GM18867 (cell line): ENCODE data around the gene WDR18.

ENCODE experiments used
- ATAC-seq: cut with Tn5 transposase; IDR thresholded peaks from one replicate; pipeline ENCODE4 v1.9.1; 2021; ENCODE audit warnings: mild to moderate bottlenecking, moderate library complexity; ENCODE audit not compliant: unreplicated experiment

Gene WDR18

DNA sequence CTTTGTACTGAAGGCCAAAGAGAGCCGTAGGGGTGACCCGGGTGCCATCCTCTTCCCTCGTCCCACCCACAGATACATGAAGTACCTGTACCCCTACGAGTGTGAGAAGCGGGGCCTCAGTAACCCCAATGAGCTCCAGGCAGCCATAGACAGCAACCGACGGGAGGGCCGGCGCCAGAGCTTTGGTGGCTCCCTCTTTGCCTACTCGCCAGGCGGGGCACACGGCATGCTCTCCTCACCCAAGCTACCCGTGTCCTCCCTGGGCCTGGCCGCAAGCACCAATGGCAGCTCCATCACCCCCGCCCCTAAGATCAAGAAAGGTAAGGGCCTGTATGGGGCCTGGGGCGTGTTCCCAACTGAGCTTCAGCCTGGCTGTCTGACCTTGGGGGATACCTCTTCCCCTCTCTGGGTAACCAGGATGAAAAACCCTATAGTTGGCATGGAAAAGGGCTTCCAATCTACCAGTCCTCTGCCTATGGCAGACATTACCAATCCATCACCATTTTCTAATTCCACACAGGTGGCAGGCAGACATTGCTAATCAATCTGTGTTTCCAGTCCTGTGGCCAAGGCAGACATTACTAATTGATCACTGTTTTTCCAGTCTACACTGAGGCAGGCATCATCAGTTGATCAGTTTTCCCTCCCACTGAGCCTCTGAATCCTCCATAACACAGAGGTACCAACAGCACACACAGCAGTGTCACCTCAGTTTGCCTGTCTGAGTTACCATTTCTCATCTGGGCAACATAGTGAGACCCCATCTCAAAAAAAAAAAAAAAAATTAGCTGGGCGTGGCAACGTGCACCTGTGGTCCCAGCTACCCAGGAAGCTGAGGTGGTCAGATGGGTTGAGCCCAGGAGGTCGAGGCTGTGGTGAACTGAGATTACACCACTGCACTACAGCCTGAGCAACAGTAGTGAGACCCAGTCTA, 19.1 kb upstream of the WDR18 start:
- no peak for ATAC-seq

DNA sequence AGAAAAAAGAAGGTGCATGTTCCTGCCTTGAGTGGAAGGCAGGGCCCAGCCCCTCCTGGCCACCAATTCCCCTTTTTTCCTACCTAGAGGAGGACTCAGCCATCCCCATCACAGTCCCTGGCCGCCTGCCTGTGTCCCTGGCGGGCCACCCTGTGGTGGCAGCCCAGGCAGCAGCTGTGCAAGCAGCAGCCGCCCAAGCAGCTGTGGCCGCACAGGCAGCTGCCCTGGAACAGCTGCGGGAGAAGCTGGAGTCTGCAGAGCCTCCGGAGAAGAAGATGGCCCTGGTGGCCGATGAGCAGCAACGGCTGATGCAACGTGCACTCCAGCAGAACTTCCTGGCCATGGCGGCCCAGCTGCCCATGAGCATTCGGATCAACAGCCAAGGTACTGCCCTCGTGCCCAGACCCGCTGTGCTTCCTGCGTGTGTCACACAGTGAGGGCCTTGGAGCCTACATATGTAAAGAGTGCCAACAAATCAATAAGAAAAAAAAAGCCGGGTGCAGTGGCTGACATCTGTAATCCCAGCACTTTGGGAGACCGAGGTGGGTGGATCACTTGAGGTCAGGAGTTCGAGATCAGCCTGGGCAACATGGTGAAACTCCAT, 17.6 kb upstream of the WDR18 start:
- ATAC-seq: no peak

DNA sequence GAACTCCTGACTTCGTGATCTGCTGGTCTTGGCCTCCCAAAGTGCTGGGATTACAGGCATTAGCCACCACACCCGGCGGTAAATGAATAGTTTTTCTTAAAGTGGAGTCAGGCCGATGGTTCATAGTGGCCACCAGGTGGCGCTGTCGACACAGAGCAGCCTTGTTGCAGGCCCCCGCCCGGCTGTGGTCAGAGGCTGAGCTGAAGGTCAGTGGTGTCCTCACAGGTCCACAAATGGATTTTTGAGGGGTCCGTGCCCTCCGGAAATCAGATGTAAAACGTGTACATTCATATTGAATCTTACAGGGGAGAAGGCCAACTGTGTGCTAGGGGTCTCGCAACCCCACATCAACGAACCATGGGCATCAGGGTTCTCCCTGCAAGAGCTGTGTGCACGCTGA, 13.4 kb upstream of the WDR18 start:
- no peak for ATAC-seq

DNA sequence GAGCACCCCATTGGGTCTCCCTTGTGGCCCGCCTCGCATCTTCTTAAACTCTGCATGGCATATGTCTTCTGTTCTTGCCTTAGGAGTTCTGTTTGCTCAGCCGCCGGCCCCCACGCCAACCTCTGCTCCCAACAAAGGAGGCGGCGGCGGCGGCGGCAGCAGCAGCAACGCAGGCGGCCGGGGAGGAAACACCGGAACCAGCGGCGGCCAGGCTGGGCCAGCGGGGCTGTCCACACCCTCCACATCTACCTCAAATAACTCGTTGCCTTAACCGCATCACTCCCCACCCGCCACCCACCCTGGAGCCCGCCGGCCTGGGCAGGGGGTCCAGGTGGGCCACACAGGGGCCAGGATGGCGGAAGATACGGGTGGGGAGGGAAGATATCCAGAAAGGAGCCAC, 12.3 kb upstream of the WDR18 start:
- no peak for ATAC-seq

DNA sequence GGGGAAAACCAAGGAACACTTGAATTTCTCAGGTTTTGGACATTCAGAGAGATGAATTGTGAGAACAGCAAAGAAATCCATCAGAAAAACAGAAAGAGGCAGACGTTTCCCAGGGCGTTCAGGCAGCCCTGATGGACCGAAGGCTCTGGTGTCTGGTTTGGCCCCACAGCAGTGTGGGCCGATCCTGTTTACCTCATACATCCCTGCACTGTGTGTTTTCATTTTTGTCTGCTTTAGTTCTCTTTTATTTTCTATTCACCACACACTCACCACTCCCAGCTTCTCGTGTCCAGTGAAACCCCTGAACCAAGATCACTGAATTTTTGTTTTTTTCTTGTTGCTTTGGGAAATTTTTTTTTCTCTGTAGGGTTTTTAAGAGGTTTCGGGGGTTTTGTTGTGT, 11.9 kb upstream of the WDR18 start:
- ATAC-seq: no peak

DNA sequence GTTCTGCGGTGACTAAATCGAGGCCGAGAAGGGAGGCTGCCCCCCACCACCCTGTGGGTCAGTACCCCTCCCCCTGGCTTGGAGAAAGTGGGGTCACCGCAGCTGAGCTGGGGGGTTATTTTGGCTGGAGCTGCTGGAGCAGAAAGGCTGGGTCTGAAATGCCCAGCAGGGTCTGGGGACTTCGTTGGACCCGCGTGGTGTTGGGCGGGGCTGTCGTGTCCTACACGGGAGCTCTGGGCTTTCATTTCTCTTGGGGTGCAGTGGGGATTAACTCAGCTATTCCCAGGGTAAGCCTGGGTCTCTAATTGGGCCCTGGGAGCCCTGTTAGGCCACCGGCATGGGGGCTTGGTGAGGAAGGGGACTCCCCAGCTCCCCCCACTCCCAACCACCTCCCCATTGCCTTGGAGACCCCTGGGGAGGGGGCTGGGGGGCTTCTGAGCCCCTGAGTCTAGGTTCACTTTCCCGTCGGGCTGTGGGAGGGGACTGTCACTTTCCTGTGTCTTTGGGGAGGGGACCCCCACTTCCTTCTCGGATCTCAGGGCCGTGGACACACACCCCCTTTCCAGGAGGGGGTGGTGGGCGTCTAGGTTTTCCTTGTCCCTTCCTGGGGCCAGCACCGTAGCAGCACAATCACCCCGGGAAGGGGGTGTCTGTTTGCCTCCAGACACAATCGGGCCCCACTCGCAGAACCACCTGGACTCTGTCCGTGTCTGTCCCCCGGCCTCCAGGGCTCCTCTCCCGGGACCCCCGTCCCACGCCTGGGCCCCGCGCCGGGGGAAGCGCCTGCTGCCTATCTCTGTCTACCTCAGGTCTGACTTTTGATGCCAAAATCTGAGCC, 10.2 kb upstream of the WDR18 start:
- no peak for ATAC-seq

DNA sequence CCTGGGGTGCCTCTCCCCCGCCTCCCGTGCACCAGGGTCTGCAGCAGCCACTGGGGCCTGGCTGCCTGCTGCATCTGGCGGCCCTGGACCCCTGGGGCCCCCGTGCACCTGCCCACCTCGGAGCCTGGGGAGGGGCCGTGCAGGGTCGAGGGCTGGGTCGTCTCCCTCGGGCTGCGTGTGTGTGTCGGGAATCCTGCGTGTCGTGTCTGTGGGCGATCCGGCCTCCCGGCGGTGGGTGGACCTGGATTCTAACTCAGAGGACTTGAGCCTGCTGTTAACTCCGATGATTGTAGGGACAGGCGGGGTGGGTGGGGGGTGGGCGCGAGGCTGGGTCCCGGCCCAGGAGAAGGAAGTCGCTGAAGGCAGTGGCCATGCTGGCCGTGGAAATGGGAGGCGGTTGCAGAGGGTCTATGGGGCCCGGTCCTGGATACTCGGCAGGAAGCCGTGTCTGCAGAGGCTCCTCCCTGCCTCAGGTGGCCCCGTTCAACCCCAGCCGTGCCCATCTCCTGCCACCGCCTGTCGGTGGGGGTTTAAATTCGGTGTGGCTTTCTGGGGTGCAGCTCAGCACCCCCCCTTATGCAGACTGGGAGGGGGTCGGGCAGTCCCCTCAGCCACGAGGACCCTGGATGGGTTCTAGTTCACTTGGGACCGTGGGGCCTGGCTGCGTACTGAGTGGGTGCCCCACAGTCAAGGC, 9.4 kb upstream of the WDR18 start:
- no peak for ATAC-seq

DNA sequence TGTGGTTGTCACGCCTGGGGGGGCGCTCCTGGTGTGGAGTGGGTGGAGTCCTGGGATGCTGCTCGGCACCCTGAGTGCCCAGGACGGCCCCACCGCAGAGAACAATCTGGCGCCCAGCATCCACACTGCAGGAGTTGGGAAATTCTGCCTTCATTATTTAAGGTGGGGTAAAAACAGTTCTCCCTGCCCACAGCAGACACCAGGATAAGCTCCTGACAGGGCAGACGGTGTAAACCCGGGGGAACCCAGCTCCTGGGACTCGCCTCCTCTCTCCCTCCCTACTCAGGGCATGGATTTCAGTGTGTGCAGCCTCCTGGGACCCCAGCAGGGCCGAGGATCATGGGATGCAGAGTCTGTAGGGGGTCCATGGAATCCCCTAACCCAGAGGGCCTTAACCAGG, 7.7 kb upstream of the WDR18 start:
- no peak for ATAC-seq

DNA sequence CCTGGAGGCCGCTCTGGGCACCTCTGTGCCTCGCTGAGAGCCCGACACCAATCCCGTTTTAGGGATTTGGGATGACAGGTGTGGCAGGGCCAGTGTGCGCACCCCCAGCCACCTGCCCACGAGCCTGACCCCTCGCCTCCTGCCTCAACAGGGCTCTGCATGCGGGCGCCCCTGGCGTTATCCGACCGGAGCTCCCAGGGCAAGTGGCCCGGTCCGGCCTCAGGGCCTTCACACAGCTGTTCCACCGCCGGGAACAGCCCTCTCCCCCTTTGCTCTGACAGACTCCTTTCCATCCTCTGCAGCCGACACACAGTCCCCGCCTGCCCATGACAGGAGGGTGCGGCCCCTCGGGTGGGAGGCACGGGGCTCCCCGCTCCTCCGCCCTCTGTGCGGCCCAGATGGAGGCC, 7.1 kb upstream of the WDR18 start:
- ATAC-seq: no peak

DNA sequence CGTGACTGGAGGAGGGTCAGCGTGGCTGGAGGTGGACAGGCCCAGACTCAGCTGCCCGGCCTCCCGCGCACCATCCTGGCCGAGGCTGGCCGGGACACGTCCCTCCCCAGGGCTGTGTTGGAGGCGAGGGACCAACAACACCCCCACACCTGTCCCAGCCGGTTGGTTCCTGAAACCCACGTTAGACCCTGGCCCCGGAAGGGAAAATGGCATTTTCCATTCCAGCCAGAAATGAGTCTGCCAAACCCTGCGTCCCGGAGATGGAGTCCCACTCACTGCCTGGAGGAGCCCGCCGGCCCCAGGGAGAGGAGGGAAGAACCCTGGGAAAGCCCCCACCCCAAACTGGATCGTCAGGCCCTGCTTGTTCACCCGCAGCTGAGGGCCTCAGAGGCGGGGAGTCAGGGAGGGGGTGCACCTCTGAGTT, 4.8 kb upstream of the WDR18 start:
- ATAC-seq: no peak

DNA sequence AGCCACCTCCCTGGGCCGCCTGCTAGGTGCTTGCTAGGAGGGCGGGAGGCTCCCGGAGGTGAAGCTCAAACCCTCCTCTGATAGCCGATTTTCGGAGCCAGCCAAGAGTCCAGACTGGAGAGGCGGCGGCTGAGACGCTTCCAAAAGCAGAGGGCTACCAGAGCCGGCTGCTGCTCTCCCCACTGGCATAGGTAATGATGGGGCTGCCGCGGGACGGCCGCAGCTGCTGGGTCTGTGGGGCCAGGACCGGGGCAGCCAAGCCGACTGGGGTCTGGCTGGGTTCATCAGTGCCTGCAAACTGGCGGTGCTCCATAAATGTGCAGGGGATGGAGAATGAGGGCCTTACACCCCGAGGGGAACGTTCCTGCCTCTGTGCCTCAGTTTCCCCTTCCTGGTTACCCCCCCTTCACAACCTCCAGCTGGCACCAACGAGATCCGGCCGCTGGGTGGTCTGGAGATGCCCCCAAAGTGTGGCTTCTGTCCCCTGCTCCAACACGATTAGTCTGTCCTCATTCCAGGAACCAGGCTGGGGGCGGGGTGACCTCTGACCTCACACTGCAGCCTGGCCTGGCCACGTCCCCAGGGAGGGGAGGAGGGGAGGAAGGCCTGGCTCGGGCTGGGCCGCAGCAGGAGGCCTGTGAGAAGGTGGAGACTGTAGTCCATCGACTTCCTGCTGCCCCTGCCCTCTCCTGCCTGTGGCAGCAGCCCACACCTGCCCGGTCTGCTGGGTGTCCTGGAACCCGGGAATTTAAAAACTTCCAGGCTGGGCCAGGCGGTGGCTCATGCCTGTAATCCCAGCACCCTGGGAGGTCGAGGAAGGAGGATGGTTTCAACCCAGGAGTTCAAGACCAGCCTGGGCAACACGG, 3.8 kb upstream of the WDR18 start:
- no peak for ATAC-seq

DNA sequence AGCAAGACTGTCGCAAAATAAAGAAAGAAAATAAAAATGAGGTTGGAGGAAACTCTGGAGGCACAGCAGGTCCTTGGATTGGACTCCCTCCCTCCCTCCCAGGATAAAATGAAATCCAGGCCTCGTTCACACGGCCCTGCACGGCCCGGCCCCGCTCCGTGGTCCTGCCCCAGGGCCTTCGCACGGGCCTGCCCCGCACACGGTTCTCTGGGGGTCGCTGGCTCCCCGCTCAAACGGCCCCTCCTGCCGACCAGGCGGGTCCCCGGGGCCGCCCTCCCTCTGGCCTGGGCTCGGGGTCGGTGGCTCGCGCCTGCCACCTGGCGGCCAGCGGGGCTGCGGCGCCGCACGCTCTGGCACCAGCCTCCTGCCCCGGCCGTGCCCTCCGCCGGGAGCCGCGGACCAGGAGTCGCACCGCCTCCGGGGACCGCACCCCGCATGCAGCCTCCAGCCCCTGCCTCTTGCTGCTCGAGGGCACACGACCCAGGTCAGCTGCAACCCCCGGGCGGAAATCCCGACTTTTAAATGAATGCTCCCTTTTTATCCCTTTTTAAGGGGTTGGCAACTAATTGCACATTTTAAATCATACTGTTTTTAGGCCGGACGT, 1.5 kb upstream of the WDR18 start:
- ATAC-seq: no peak

DNA sequence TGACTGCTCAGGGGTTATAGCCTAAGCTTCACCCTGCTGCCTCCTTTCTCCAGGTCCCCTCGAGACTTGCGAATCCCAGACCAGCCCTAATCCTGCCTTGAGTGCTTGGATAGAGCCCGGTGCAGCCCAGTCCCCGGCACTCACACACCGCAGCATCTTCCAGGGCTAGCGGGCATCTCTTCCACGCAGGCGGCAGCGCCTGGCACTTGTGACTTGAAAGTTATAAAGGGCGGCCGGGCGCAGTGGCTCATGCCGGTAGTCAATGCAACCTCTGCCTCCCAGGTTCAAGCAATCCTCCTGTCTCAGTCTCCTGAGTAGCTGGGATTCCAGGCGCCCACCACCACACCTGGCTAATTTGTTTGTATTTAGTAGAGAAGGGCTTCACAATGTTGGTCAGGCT, 1.9 kb downstream of the WDR18 start:
- no peak for ATAC-seq

DNA sequence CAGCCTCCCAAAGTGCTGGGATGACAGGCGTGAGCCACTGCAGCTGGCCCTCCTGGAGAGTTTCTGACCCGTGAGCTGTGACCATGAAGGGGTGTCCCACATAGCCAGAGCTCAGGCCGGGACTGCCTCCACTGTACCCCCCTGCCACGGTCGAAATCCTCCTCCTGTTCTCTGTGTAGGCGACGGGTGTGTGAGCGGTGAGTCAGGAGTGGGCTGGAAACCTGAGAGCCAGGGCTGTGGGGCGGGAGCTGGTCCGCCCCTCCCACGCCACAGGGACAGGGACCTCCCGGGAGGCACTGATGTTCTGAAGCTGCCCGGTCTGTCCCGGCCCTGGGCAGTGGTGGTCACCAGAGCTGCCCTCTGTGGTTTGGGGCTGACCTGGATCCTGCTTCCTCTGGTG, 3.9 kb downstream of the WDR18 start:
- ATAC-seq: no peak

DNA sequence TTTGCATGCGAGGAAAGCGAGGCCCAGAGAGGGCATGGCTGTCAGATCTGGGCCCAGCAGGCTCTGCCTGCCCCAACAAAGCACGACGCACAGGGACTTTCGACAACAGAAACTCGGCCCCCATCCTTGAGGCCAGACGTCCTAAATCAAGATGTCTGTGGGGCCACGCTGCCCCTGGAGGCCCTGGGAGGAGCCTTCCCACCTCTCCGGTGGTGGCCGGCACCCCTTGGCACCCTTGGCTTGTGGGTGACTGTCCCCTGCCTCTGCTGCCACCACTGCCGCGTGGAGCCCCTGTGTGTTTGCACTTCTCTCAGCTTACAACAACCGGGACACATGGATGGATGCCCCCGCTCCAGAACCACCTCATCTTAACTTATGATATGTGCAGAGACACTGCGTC, 4.4 kb downstream of the WDR18 start:
- ATAC-seq: no peak

DNA sequence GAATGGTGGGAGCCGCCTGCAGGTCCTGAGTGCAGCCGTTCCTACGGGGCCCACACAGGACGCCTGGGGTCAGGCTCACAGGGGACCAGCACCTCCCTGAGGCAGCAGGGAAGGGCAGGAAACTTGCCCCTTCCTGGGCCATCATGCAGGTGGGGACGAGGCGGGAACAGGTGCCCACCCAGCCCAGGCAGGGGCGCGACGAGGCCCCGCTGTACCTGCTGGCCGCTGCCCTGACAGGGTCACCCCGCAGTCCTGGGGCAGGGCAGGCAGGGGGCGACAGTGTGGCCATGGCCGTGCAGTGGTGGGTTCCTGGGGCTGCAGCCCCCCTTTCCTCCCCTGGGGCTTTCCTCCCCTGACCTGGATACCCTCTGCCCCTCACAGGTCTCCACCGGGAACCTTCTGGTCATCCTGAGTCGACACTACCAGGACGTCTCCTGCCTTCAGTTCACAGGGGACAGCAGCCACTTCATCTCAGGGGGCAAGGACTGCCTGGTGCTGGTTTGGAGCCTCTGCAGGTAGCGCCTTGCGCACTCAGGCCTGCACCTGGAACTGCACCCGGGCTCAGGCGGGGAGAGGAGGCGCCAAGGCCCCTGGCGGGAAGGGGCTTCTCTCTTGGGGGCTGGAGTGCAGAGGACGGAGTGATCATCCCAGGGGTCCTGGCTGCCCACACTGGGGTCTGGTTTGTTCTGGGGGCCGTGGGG, 5.4 kb downstream of the WDR18 start:
- ATAC-seq: no peak

DNA sequence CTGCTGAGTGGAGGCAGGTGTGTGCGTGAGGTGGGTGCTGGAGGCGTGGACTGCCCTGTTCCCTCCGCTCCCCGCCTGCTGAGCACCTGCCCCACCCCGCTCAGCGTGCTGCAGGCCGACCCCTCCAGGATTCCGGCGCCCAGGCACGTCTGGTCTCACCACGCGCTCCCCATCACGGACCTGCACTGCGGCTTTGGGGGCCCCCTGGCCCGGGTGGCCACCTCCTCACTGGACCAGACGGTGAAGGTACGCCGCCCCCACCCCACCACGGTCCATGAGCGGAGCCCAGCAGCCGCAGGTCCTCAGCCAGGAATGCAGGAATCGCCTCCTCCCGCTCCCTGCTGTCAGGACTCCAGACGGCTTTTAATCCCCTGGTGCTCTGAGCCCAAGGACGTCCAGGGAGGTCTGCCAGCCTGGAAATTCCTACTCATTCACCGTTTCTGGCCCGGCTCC, 6.0 kb downstream of the WDR18 start:
- ATAC-seq: no peak

DNA sequence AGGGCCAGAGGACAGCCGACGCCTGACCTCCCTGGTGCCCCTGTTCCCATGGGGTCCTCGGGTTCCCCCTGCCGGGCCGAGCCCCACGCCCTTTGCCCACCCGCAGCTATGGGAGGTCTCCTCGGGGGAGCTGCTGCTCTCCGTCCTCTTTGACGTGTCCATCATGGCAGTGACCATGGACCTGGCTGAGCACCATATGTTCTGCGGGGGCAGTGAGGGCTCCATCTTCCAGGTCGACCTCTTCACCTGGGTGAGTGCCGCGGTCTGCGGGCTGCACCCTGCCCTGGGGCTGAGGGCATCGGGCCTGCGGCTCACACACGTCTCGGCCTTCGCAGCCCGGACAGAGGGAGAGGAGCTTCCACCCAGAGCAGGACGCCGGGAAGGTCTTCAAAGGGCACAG, 6.6 kb downstream of the WDR18 start:
- ATAC-seq: no peak
